MM.1S (cell line): ENCODE data around the gene FMN2.

ENCODE experiments used
- DNase-seq: peaks from one replicate; pipeline ENCODE4 v3.0.0-alpha.2; 2015
- H2AFZ ChIP-seq: fragments of 300-600 bp; sonication (generic); 2 replicates; pipeline ENCODE4 v1.6.0; 2016; ENCODE audit warnings: antibody characterized with exemption, low read length
- H3F3A ChIP-seq: fragments of 300-600 bp; sonication (generic); 2 replicates; pipeline ENCODE4 v1.6.1; 2016; ENCODE audit warnings: mild to moderate bottlenecking, antibody characterized with exemption, low read length, moderate library complexity, mixed read lengths; ENCODE audit not compliant: insufficient read depth
- H3K27ac ChIP-seq: fragments of 300-600 bp; sonication (generic); 2 replicates; pipeline ENCODE4 v1.5.1; 2016; ENCODE audit warnings: mild to moderate bottlenecking, low read length
- H3K27me3 ChIP-seq: fragments of 300-600 bp; sonication (generic); replicated peaks from 2 replicates; pipeline ENCODE4 v1.6.0; 2016; ENCODE audit warnings: low read length; ENCODE audit not compliant: insufficient read depth
- H3K36me3 ChIP-seq: fragments of 300-600 bp; sonication (generic); replicated peaks from 2 replicates; pipeline ENCODE4 v1.6.1; 2016; ENCODE audit warnings: mild to moderate bottlenecking, low read length, mixed read lengths; ENCODE audit not compliant: insufficient read depth
- H3K4me1 ChIP-seq: fragments of 300-600 bp; sonication (generic); 2 replicates; pipeline ENCODE4 v1.6.1; 2016; ENCODE audit warnings: low read length, mixed read lengths
- H3K4me2 ChIP-seq: fragments of 300-600 bp; sonication (generic); 2 replicates; pipeline ENCODE4 v1.6.0; 2016; ENCODE audit warnings: low read depth, low read length
- H3K4me3 ChIP-seq: fragments of 300-600 bp; sonication (generic); 2 replicates; pipeline ENCODE4 v1.5.1; 2016; ENCODE audit warnings: low read length, mixed read lengths
- H3K79me2 ChIP-seq: fragments of 300-600 bp; sonication (generic); 2 replicates; pipeline ENCODE4 v1.6.1; 2016; ENCODE audit warnings: mixed run types, low read length, mixed read lengths
- H3K9ac ChIP-seq: fragments of 300-600 bp; sonication (generic); 2 replicates; pipeline ENCODE4 v1.6.1; 2016; ENCODE audit warnings: low read length, mixed read lengths
- H3K9me2 ChIP-seq: fragments of 300-600 bp; sonication (generic); replicated peaks from 2 replicates; pipeline ENCODE4 v1.6.1; 2016; ENCODE audit warnings: mild to moderate bottlenecking, low read length, mixed read lengths; ENCODE audit not compliant: insufficient read depth
- H3K9me3 ChIP-seq: fragments of 300-600 bp; sonication (generic); replicated peaks from 2 replicates; pipeline ENCODE4 v1.6.1; 2016; ENCODE audit warnings: mild to moderate bottlenecking, low read length, mixed read lengths; ENCODE audit not compliant: insufficient read depth
- H4K20me1 ChIP-seq: fragments of 300-600 bp; sonication (generic); 2 replicates; pipeline ENCODE4 v1.6.1; 2016; ENCODE audit warnings: mild to moderate bottlenecking, low read length, moderate library complexity, mixed read lengths; ENCODE audit not compliant: insufficient read depth
- EZH2 ChIP-seq: fragments of 300-600 bp; sonication (generic); optimal IDR thresholded peaks from 2 replicates; pipeline ENCODE3; 2017; ENCODE audit warnings: low read depth, mild to moderate bottlenecking, antibody characterized with exemption, low read length, mixed read lengths
- EZH2phosphoT487 ChIP-seq: fragments of 300-600 bp; sonication (generic); IDR thresholded peaks from 2 replicates; pipeline ENCODE4 v1.6.1; 2018; ENCODE audit warnings: antibody characterized with exemption, low read length
- TF ChIP-seq, protein P1 (sequence below): fragments of 300-600 bp; sonication (generic); IDR thresholded peaks from 2 replicates; pipeline ENCODE4 v1.5.1; 2016; ENCODE audit warnings: antibody characterized with exemption, low read length, mixed read lengths

FMN2 gene

DNA sequence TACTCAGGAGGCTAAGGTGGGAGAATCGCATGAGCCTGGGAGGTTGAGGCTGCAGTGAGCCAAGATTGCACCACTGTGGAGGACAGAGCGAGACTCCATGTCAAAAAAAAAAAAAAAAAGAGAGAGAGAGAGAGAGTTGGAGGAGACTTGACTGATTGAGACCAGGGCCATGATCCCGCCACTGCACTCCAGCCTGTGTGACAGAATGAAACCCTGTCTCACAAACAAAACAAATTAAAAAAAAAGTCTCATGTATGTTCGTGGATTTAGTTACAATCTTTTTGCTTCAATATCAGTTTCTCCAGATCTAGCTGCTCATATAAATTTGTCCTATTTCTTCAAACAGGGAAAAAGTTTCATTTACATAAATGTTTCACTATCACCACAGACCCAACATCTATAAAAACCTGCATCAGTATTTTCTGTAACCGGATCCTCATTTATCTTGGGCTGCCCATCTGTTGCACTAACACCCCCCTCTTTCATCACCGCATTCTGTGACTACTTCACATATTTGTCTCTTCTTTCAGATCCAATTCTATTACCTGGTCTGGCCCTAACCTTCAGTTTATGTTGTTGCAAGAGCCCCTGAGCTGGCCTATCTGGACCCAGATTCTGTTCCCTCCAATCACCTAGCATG is 393.2 kb downstream of the FMN2 start:
- H4K20me1 ChIP-seq, result no peaks in the 10 kb centered on the region
- no peak overlapping the region for H3K27ac ChIP-seq
- no peaks in the 10 kb centered on the region for H3K27me3 ChIP-seq
- no peaks in the 10 kb centered on the region for H3F3A ChIP-seq
- DNase-seq, result no peak
- H3K36me3 ChIP-seq, result no peaks in the 10 kb centered on the region
- TF ChIP-seq EZH2phosphoT487 (no peak), EZH2 (no peak)
- TF ChIP-seq, protein P1, sequence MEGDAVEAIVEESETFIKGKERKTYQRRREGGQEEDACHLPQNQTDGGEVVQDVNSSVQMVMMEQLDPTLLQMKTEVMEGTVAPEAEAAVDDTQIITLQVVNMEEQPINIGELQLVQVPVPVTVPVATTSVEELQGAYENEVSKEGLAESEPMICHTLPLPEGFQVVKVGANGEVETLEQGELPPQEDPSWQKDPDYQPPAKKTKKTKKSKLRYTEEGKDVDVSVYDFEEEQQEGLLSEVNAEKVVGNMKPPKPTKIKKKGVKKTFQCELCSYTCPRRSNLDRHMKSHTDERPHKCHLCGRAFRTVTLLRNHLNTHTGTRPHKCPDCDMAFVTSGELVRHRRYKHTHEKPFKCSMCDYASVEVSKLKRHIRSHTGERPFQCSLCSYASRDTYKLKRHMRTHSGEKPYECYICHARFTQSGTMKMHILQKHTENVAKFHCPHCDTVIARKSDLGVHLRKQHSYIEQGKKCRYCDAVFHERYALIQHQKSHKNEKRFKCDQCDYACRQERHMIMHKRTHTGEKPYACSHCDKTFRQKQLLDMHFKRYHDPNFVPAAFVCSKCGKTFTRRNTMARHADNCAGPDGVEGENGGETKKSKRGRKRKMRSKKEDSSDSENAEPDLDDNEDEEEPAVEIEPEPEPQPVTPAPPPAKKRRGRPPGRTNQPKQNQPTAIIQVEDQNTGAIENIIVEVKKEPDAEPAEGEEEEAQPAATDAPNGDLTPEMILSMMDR, result no peak
- H3K79me2 ChIP-seq, result no peaks in the 10 kb centered on the region
- H3K9me2 ChIP-seq, result no peaks in the 10 kb centered on the region
- no peak overlapping the region for H3K9ac ChIP-seq
- no peaks in the 10 kb centered on the region for H3K4me1 ChIP-seq
- H3K4me3 ChIP-seq, result no peak overlapping the region
- no peaks in the 10 kb centered on the region for H3K9me3 ChIP-seq
- H3K4me2 ChIP-seq, result no peak overlapping the region
- H2AFZ ChIP-seq, result no peak overlapping the region

DNA sequence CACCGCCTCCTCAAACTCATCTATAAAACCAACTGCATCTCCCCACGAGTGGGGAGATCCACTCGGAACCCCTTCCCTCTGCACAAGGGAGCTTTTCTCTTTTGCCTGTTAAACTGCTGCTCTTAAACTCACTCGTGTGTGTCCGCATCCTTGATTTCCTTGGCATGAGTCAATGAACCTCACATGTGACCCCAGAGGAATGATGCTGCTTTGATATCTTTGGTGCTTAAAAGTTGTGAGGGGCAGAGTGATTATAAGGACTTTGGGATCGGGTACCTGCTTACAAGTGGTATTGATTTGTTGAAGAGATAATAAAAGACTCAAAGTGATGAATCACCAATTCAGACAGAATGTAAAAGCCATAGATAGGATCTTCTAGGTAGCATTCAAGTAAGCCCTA is 394.9 kb downstream of the FMN2 start:
- H3F3A ChIP-seq, result no peaks in the 10 kb centered on the region
- DNase-seq, result no peak

DNA sequence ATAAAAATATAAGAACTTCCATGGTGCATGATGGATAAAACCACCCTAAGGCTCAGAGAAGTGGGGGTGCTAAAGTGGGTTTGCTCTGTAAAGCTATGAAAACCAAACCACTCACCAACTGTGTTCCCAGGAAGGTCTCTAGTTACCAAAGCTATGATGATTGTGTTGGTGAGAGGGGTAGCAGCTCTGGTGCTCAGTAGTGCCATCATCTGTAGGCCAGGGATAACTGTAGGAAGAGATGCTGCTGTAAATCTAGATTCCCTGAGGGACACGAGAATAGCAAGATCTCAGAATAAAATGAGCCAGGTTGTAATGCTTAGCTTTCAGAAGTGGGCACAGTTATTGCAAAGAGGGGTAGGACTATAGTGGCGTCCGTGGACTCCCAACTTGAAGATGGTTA is 395.8 kb downstream of the FMN2 start:
- H3K4me2 ChIP-seq, result no peak overlapping the region
- no peak overlapping the region for H3K27ac ChIP-seq
- H3K27me3 ChIP-seq, result no peaks in the 10 kb centered on the region
- H3K9me3 ChIP-seq, result no peaks in the 10 kb centered on the region
- H3K4me3 ChIP-seq, result no peak overlapping the region
- no peaks in the 10 kb centered on the region for H3K9me2 ChIP-seq
- no peaks in the 10 kb centered on the region for H4K20me1 ChIP-seq
- H2AFZ ChIP-seq, result no peak overlapping the region
- no peak overlapping the region for H3K9ac ChIP-seq
- no peaks in the 10 kb centered on the region for H3K79me2 ChIP-seq
- no peak for DNase-seq
- no peaks in the 10 kb centered on the region for H3F3A ChIP-seq
- TF ChIP-seq EZH2phosphoT487, result no peak
- TF ChIP-seq EZH2, result no peak
- TF ChIP-seq, protein P1, result no peak
- no peaks in the 10 kb centered on the region for H3K36me3 ChIP-seq
- H3K4me1 ChIP-seq, result no peaks in the 10 kb centered on the region

More for the DNA sequence above, 394.9 kb downstream of the FMN2 start:
- H3K4me3 ChIP-seq, result no peak overlapping the region
- H2AFZ ChIP-seq, result no peak overlapping the region
- no peaks in the 10 kb centered on the region for H4K20me1 ChIP-seq
- H3K9me3 ChIP-seq, result no peaks in the 10 kb centered on the region
- no peaks in the 10 kb centered on the region for H3K79me2 ChIP-seq
- H3K4me1 ChIP-seq, result no peaks in the 10 kb centered on the region
- no peak overlapping the region for H3K4me2 ChIP-seq
- no peaks in the 10 kb centered on the region for H3K9me2 ChIP-seq
- H3K27ac ChIP-seq, result no peak overlapping the region
- no peak overlapping the region for H3K9ac ChIP-seq
- no peaks in the 10 kb centered on the region for H3K36me3 ChIP-seq
- no peaks in the 10 kb centered on the region for H3K27me3 ChIP-seq
- no peak for TF ChIP-seq EZH2phosphoT487
- TF ChIP-seq, protein P1, result no peak
- TF ChIP-seq EZH2, result no peak
